HG03571 (cell line): Measurements from ENCODE around the gene NFILZ.
"Not testable (repeated sequence)": the region's sequence is repeated elsewhere in the genome, so short reads cannot be mapped to it uniquely, and the experiment has no call there.

ENCODE experiments used
- ATAC-seq: cut with Tn5 transposase; IDR thresholded peaks from one replicate; pipeline ENCODE4 v1.9.1; 2021; ENCODE audit not compliant: unreplicated experiment

The NFILZ gene

DNA sequence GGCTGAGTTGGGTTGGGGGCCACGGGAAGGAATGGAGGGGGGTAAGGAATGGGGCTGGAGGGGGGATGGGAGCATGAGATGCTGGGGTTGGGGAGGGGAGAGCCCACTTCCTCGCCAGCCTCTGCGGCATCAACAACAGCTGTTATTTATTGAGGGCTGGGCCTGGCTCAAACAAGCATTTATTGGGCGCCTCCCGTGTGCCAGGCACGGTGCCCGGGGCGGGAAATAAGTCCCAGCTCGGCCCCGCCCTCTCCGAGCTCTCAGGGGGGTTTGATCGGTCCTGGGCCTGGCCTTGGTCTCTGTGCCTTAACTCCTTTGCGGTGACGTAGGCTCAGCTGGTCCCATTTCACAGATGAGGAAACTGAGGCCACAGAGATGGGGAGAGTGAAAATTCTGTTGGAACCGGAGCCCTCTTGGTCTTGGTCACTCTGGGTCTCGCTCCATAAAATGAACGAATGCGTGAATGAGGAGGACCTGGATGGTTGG, 19.0 kb upstream of the NFILZ start:
- no peak for ATAC-seq

DNA sequence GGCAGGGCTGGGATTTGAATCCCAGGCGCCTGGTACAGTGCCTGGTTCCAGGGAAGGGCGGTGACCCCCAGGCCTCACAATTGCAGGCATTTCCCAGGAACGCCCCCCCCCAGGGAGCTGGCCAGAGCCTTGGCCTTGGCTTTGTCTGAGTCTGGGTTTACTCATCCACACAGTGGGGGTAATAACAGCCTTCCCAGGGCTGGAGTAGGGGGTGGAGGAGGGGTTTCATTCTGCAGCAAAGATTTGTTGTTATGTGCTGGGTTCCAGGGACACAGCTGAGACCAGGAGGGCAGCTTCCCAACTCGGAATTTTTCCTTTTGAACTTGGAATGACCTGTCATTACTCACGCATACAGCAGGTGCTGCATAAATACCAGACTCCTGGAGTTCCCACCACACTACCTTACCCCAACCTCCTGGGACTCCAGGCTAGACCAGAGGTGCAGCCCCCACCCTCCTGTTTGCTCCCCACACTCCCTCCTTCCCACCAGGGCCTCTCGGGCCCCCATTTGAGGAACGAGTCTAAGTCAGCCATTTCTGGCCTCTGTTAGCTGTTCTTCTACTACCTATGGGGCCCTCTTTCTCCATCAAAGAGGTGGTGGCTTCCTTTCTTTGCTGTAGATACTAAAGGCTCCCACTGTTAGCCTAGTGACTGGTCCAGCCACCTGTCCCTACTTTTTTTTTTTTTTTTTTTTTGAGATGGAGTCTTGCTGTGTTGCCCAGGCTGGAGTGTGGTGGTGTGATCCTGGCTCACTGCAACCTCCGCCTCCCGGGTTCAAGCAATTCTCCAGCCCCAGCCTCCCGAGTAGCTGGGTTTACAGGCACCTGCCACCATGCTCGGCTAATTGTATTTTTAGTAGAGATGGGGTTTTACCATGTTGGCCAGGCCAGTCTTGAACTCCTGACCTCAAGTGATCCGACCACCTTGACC, 18.3 kb upstream of the NFILZ start:
- ATAC-seq = no peak

DNA sequence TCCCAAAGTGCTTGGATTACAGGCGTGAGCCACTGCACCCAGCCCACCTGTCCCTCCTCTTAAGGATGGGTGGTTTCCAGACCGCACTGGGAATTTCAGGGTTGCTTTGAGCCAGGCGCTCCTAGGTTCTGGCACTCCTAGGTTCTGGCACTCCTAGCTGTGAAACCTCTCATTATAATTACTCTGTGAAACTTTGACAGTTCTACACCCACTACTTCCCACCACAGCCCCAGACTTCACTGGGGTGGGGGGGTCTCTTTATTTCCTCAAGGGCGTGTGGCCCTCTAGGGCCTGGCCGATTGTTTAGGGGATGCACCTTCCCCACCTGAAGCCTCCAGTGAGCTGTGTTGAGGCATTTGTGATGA, 17.6 kb upstream of the NFILZ start:
- ATAC-seq = no peak

DNA sequence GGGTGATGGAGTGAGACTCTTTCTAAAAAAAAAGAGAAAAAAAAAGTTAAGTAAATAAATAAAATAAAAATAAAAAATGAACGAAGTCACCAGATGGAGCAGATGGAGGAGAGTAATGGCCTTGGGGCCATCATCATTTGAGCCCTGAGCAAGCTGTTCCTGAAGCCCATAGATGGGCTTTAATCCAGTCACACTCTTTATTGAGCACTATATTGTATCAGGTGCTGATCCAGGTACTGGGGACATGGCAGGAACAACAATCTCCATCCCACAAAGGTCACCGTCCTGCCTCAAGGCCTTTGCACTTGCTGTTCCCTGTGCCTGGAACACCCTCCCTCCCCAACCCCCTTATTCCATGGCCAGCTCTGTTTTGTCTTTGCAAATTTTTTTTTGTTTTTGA, 16.0 kb upstream of the NFILZ start:
- ATAC-seq = no peak

DNA sequence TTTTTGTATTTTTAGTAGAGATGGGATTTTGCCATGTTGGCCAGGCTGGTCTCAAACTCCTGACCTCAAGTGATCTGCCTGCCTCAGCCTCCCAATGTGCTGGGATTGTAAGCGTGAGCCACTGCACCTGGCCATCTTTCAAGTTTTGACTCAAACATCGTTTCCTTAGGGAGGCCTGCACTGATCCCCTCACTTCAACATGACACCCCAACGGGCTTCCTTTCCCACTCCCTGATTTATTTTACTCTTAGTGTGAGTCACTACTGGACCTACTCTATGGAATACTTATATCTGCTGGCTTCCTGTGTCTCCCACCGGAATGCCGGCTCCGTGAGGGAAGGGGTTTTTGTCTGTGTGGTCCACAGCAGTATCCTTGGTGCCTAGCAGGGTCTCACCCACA, 15.4 kb upstream of the NFILZ start:
- no peak for ATAC-seq

DNA sequence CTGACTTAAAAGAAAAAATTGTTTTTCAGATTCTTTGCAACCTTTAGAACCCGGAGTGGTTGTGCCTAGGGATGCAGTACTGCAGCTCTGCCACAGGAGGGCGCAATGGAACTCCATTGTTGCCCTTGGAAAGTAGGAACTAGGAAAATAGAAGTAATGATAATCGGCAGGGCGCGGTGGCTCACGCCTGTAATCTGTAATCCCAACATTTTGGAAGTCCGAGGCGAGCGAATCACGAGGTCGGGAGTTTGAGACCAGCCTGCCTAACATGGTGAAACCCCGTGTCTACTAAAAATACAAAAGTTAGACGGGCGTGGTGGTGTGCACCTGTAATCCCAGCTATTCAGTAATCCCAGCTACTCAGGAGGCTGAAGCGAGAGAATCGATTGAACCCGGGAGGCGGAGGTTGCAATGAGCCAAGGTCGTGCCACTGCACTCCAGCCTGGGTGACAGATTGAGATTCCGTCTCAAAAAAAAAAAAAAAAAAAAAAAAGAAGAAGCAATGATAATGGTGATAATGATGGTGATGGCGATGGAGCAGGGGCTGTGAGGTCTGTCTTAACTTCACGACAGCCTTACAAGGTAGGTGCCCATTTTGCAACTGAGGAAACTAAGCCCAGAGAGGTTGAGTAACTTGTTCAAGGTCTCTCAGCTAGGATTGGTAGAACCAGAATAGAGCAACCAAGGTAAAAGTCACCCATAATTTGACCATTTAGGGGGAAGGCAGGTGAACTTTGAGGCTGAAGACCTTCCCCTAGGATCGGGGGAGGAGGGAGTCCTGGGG, 14.4 kb upstream of the NFILZ start:
- no peak for ATAC-seq

DNA sequence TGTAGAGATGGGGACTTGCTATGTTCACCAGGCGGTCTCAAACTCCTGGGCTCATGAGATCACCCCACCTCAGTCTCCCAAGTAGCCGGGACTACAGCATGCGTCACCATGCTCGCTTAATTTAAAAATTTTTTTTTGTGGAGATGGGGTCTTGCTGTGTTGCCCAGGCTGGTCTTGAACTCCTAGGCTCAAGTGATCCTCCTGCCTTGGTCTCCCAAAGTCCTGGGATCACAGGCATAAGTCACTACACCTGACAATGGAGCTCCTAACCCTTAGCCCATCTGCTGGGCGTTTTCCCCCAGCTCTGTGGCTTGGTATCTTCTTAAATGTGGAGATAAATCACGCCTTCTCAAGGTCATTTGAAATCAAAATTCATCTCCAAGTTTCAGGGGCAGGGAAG, 13.6 kb upstream of the NFILZ start:
- no peak for ATAC-seq

DNA sequence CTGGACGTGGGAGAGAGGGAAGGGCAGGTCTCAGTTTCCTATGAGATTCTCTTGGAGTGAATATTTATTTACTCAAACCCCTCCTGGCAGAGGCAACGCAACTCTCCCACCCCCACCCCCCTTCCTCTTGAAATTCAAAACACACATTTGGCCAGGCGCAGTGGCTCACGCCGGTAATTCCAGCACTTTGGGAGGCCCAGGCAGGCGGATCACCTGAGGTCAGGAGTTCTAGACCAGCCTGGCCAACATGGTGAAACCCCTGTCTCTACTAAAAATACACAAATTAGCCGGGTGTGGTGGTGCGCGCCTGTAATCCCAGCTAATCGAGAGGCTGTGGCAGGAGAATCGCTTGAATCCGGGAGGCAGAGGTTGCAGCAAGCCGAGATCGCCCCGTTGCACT, 13.1 kb upstream of the NFILZ start:
- ATAC-seq = not testable (repeated sequence)

DNA sequence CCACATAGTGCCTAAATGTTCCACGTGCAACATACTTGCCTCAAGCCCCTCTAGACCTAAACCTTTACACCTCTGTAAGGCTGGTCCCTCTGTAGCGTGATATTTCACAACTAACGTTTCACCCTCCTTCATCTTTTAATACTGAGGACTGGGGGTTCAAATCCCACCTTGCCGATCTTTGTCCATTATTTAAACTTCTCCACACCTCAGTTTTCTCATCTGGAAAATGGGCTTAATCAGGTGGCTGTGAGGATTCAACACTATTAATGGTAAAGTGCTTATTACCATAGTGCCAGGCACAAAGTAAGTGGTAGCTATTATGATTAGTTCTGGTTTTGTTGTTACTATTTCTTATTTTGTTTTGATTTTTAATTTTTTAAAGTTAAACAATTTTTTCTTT, 12.4 kb upstream of the NFILZ start:
- ATAC-seq = no peak

DNA sequence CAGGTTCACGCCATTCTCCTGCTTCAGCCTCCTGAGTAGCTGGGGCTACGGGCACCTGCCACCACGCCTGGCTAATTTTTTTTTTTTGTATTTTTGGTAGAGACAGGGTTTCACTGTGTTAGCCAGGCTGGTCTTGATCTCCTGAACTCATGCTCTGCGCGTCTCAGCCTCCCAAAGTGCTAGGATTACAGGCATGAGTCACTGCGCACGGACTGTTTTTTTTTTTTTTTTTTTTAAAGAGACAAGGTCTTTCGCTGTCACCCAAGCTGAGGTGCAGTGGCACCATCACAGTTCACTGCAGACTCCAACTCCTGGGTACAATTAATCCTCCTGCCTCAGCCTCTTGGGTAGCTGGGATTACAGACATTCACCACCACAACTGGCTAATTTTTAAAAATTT, 11.7 kb upstream of the NFILZ start:
- ATAC-seq = no peak

DNA sequence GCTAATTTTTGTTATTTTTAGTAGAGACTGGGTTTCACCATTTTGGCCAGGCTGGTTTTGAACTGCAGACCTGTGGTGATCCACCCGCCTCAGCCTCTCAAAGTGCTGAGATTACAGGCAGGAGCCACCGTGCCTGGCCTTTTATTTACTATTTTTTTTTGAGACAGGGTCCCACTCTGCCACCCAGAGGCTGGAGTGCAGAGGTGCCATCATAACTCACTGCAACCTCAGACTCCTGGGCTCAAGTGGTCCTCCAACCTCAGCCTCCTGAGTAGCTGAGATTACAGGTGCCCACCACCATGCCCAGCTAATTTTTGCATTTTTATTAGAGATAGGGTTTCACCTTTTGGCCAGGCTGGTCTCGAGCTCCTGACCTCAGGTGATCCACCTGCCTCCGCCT, 7.5 kb upstream of the NFILZ start:
- ATAC-seq = not testable (repeated sequence)

DNA sequence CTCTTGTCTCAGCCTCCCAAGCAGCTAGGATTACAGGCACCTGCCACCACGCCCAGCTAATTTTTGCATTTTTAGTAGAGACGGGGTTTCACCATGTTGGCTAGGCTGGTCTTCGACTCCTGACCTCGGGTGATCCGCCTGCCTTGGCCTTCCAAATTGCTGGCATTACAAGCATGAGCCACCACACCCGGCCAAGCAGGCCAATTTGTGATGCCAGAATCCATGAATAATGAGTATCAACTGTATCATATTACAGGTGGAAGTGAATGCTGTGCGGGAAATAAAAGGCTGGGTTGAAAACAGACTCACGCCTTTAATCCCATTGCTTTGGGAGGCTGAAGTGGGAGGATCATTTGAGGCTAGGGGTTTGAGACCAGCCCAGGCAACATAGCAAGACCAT, 3.6 kb upstream of the NFILZ start:
- no peak for ATAC-seq

DNA sequence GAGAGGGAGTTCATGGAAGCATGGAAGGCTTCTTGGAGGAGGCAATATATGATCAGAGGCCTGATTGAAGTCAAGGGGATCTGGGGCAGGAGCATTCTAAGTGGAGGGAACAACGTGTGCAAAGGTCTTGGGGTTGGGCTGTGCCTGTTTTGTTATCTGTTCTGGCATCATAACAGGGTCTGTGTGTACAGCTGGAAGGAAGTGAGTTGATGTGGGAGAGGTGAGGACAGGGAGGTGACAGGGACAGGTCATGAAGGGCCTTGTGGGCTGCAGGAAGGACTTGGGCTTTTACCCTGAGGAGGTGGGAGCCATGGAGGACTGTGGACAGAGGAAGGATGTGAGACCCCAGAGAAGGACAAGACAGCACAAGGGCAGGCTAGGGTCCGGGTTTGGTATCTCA, 1.2 kb upstream of the NFILZ start:
- no peak for ATAC-seq

DNA sequence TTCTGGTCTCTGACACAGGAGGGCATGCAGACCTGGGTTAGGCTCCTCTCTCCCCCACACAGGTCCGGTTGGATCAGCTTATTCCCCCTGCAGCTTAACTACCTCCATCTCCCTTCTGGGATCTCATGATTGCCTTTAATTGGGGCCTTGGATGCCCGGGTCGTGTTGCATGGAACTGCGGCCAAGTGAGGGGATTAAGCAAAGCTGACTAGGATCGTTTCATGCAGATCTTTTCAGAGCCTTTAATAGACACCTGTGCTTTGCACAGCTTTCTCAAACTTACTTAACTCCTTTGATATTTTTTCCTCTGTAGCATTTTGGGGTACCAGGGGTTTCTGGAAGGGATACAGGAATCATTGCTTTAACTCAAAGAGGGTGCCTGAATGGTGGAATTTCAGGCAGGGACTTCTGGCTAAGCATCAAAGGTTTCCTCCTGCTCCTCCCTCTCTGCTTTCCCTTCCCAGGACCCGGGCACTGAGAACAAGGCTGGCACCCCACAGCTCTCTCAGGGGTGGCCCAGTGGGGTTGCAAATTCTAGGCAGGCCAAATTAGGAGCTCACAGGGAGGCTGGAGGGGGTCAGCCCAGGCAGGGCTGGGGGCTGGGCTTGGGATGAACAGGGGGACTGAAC, 477 bp downstream of the NFILZ start:
- ATAC-seq = no peak

DNA sequence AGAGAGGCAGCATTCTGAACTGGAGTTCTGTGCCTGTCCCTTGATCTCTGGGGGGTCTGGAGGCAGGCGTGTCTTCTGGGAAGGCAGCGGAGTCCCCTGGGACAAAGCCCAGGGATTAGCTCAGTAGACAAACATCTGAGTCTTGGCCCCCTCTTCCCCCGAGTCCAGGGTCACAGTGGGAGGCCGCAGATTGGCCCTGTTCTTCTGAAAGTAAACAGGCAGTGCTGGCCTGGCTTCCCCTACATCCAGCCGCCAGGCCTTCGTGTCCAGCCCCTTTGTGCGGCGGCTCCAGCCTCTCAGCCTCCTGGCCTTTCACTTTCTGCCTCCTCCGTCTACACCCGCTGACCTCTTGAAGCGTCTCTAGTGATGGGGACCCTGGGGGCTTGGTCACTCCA, 989 bp downstream of the NFILZ start:
- ATAC-seq = no peak

DNA sequence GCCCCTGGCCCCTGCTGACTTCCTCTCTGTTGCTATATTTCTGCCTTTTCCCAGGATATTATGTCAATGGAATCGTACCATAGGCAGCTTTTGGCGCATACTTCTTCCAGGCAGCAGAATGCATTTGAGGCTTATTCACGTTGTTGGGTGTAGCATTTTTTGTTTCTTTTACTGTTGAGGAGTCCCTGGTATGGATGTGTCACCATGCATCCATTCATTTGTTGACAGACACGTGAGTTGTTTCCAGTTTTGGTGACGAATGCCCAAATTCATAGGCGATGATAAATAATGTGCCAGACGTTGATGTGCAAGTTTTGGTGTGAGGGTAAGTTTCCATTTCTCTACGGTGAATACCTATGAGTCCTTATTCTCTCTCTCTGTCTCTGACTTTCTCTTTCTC, 5.0 kb downstream of the NFILZ start:
- no peak for ATAC-seq

DNA sequence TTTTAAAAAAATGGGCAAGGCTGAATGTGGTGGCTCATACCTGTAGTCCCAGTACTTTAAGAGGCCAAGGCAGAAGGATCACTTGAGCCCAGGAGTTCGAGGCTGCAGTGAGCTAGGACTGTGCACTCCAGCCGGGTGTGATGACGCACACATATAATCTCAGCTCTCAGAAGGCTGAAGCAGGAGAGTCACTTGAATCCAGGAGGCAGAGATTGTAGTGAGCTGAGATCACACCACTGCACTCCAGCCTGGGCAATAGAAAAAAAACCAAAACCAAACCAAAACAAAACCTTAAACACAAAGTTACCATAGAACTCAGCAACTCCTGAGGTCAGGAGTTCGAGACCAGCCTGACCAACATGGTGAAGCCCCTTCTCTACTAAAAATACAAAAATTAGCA, 6.6 kb downstream of the NFILZ start:
- not testable (repeated sequence) for ATAC-seq

DNA sequence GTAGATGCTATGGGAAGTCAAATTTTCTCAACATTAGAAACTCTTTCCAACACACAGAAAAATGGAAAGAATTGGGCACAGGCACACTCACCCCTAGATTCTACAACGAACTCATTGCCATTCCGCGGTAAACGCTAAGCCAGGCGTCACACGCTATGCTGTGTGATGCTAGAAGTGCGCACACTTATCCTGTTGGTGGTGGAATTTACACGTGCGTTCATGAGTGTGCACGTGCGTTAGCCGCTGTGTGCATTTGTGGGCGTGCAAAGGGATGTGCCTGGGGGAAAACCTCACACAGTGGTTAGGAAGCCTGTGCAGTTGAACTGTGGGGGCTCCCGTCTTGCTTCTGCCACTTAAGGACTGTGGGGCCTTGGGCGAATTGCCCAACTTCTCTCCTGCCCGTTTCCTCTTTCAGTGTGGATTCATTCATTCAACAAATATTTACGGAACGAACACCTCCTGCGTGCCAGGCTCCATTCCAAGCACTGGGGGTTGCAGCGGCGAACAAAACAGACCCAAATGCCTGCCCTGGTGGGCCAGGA, 7.7 kb downstream of the NFILZ start:
- ATAC-seq = no peak

DNA sequence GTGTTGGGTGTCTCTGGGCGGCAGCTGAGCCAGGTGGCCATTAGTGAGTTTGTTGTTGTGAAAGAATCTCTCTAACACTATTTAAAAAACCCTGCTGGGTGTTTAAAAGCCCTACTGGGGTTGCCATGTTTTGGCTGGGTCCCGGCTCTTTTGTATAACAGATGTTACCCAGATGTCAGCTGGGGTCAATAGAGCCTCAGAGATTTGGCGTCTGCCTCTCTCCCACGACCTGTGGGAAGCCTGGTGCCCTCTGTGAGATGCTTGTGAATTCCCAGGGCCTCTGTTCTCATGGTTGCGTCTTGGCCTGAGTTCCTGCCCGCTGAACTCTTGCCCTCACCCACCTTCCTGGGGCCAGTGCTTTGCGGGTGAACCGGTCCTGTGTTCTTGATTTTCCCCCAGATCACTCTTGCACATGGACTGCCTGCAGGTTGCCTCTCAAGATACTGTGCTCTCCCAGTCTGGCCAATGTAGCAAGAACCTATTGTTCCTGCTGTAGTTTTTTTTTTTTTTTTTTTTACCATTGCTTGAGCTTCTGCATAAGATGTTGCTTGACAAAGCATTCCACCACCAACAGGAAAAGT, 9.5 kb downstream of the NFILZ start:
- ATAC-seq = no peak

DNA sequence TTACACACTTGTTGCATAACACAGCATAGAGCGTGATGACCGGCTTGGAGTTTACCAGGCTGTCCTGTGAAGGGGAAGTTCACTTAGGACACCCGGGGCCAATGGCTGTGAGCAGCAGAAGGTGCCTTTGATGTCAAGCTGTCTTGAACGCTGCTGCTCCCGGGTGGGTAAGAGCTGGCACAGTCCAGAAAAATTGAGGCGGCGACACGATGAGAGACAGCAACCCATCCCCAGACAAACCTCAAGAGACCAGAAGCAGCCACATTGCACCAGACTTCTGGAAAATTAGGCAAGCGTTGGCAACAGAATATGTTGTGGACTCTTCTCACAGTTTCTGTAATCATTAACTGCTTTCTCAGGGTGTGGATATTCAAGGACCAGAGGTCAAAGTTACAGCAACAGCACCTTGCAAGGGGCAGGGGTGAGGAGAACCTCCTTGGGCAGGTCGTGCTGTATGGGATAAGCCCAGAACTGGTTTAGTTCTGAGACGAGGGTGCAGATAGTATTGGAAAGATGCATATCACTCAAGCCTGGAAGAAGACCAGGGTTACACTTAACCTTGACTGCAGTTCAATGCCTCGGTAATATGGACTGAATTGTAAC, 10.1 kb downstream of the NFILZ start:
- ATAC-seq = no peak
